HAP-1 (cell line): ENCODE results near the gene MAP7D3.

Experiments
- DNase-seq, 2 experiments: peaks; one replicate each; pipeline ENCODE4 v3.0.0-alpha.2; 2016 to 2020; ENCODE audit warnings: low spot score in 2 of 2
- H3K27me3 ChIP-seq: fragments of 250-450 bp; sonication (Bioruptor Pico); 2 replicates; pipeline ENCODE4 v1.5.1; 2020; ENCODE audit warnings: low read depth, mild to moderate bottlenecking, moderate library complexity
- H3K36me3 ChIP-seq: fragments of 250-450 bp; sonication (Bioruptor Pico); replicated peaks from 2 replicates; pipeline ENCODE4 v1.5.1; 2020; ENCODE audit warnings: mild to moderate bottlenecking
- H3K4me1 ChIP-seq: fragments of 250-450 bp; sonication (Bioruptor Pico); 2 replicates; pipeline ENCODE4 v1.5.1; 2020; ENCODE audit warnings: mild to moderate bottlenecking
- H3K4me3 ChIP-seq: fragments of 250-450 bp; sonication (Bioruptor Pico); 2 replicates; pipeline ENCODE4 v1.5.1; 2020; ENCODE audit warnings: mild to moderate bottlenecking, moderate library complexity
- H3K9me3 ChIP-seq: fragments of 250-450 bp; sonication (Bioruptor Pico); 2 replicates; pipeline ENCODE4 v1.5.1; 2020; ENCODE audit warnings: mild to moderate bottlenecking, moderate library complexity
- in situ Hi-C: fragments of 300-500 bp; cut with MboI; formaldehyde crosslinking; loops from 3 replicates; pipeline ENCODE4 v1.14.3; 2020; ENCODE audit warnings: low sequenced_read_pairs, inconsistent platforms, mixed read lengths

The MAP7D3 gene

DNA sequence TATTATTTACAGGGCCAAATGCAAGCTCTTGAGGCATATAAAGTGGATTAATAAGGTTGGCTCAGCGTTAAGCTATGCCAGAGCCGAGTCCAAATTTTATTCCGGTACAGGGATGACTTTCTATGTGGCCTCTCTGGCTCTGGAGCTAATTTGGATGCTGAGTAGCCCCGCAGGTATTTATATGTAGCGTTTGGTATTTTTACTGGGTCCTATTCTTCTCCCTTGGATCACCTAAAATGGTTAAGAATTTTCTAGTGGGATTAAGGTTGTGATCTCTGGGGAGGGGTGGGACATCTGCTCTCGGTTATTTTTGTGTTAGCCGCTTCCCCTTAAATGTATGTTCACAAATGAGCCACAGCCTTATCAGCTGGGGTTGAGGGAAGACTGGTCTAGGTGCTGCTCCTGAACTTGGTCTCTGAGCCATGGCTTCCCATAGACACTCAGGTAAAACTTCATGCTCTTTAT, 54.5 kb downstream of the MAP7D3 start:
- DNase-seq = no peak
- Histone ChIP-seq H3K9me3 (no peaks in the 10 kb centered on the region), H3K4me1 (peaks cover 26% of the 10 kb centered on the region), H3K36me3 (no peaks in the 10 kb centered on the region), H3K4me3 (no peak overlapping the region), H3K27me3 (no peaks in the 10 kb centered on the region)
- in situ Hi-C loops = no loop called here

DNA sequence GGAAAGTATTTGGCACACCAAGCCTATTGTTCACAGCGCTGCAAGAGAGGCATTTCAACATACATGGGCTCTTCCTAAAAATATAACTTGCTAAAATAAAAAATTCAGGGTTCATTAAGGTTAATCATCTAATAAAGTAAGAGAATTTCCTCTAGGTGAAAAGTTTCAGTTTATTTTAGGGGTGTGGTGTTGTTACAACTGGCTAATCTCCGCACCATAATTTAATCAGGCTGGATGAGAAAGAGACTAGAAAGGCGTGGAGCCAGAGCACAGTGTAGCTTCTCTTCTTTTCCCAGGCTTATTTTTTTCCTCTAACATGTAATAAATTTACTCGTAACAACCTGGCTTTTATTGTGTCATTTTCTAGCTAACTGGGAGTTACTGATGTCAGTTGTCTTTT, 56.0 kb downstream of the MAP7D3 start:
- Histone ChIP-seq H3K4me1 (peaks cover 24% of the 10 kb centered on the region), H3K9me3 (no peaks in the 10 kb centered on the region), H3K27me3 (no peaks in the 10 kb centered on the region), H3K36me3 (no peaks in the 10 kb centered on the region), H3K4me3 (no peak overlapping the region)
- DNase-seq = no peak
- in situ Hi-C loops = no loop called here

DNA sequence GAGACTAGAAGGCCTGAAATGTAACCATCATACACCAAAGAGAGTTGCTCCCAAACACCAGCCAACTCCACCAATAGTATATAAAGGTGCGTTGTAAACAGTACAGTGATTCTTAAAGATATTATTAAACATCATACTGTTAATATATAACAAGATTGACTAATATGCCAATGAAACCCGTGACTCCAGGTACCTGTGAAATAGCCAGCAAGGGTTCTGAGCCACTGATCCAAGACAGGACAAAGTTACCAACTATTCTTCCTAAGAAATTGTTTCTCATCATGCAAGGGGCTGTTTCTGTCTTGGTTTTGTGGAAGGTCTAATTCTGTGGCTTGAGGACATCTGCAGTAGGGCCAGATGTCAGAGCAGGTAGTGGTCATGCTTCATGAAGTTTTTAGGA, 56.7 kb downstream of the MAP7D3 start:
- in situ Hi-C loops = no loop called here
- Histone ChIP-seq H3K27me3 (no peaks in the 10 kb centered on the region), H3K9me3 (no peaks in the 10 kb centered on the region), H3K36me3 (no peaks in the 10 kb centered on the region), H3K4me3 (no peak overlapping the region), H3K4me1 (peaks cover 17% of the 10 kb centered on the region)
- no peak for DNase-seq

DNA sequence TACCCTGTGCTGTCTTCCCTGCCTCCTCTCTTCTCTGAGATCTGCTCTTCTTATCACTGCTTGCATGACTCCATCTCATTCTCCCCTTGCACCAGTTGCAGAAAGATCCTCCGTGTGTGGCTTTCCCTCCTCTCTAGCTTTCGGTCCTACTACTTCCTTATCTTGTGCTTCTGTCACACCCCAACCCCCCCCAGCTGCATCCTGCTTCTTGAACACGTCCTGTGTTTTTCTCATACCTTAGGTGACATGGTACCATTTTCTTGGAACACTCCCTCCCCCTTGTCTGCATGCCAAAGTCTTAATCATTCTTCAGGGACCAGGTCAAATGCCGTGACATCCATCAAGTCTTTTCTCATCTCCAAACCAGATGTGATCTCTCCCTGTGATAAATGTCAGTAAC, 57.4 kb downstream of the MAP7D3 start:
- Histone ChIP-seq H3K9me3 (no peaks in the 10 kb centered on the region), H3K36me3 (no peaks in the 10 kb centered on the region), H3K27me3 (no peaks in the 10 kb centered on the region), H3K4me3 (no peak overlapping the region), H3K4me1 (peaks cover 11% of the 10 kb centered on the region)
- no peak for DNase-seq
- in situ Hi-C loops = no loop called here

DNA sequence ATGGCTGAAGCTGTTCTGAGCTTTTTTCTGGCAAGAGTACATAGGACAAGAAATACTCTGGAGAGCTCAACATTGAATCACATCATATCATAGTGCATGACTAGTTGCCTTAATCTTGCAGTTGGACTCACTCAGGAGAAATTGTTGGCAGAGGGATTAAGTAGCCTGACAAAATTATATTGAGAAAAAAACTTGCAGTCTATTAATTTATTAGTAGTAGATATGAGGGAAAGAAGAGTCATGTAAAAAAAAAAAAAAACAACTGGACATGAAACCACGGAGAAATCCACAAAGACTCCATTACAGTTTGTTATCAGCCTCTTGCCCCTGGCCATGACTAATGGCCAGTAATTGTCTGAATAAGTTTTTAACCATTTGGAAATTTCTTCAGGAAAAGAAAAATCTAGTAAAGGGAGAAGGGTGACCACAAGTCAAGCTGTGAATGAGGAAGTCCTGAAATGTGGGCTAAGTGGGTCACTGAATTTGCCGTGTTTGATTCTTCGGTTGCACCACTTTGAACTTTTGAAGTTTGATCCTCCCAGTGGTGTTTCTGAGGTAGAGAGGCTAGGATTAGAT, 58.3 kb downstream of the MAP7D3 start:
- Histone ChIP-seq H3K36me3 (no peaks in the 10 kb centered on the region), H3K9me3 (no peaks in the 10 kb centered on the region), H3K4me3 (no peak overlapping the region), H3K4me1 (peaks cover 11% of the 10 kb centered on the region), H3K27me3 (no peaks in the 10 kb centered on the region)
- no peak for DNase-seq
- in situ Hi-C loops = no loop called here

DNA sequence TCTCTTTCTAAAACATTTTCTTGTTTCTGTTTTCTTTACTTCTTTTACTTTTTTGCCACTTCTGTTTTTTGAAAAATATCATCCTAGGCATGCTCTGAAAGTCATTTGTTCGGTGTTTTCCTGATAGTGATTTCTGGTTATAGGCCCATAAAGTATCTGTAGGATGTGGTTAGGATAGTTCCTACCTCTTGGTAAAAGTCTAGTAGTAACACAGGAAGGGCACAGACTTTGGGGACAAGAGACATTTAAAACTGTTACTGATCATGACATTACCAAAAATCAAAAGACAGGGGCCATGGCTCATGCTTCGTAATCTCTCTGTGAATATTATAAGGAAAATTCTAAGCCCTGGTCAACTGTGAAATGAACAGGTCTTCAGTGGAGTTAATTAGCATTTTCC, 59.1 kb downstream of the MAP7D3 start:
- Histone ChIP-seq H3K36me3 (no peaks in the 10 kb centered on the region), H3K4me3 (no peak overlapping the region), H3K27me3 (no peaks in the 10 kb centered on the region), H3K9me3 (no peaks in the 10 kb centered on the region), H3K4me1 (peaks cover 10% of the 10 kb centered on the region)
- in situ Hi-C loops = no loop called here
- DNase-seq = no peak

DNA sequence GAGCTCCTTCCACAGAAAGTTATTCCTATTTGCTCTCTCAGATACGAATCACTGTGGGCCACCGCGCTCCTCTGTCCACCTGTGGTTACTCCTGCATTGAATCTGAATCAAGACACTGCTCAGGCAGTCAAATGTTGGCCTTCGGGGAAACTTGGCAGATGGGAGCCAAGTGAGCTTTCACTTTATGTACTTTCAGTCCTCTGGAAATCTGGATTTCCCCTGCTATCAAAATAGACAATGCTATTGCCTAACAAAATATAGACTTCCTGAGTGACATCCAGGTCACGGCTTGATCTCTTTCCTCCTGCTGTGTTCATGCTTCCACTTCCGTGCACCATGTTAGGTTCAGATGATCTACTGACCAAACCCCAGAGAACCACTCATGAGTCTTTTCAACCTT, 60.0 kb downstream of the MAP7D3 start:
- Histone ChIP-seq H3K4me1 (peaks cover under 1% of the 10 kb centered on the region; the same call in 1 of the 2 replicates), H3K27me3 (no peaks in the 10 kb centered on the region), H3K4me3 (no peak overlapping the region), H3K36me3 (no peaks in the 10 kb centered on the region), H3K9me3 (no peaks in the 10 kb centered on the region)
- in situ Hi-C loops = no loop called here
- no peak for DNase-seq

DNA sequence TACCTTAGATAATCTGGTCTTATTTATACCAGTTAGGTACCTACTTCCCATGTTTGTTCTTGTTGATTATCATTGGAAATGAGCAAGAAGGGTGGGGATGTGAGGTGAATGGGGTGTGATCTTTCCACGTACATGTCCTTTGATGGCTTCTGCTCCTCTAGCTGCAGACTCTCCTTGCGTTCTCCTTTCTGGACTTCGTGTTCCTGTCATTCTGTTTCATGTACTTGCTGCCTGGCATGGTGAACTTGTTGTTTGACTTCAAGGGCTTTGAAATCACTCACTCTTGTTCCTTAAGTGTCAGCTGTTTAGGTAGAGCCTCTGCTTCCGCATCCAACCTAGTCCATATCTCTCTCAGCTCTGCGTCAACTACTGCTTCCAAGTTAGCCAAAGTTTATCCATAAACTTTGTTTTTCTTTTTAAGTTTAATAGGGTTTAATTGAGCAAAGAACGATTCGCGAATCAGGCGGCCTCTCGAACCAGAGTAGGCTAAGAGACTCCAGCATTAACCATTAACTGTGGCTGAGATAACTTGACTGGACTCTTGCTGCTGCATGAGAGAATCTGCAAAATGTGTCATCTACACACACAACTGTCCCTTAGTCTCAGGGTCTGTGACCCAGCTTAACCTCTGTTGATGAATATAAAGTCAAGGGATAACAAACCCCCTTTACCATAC, 61.0 kb downstream of the MAP7D3 start:
- Histone ChIP-seq H3K9me3 (no peaks in the 10 kb centered on the region), H3K36me3 (no peaks in the 10 kb centered on the region), H3K4me3 (no peak overlapping the region), H3K27me3 (no peaks in the 10 kb centered on the region), H3K4me1 (no peaks in the 10 kb centered on the region)
- in situ Hi-C loops = no loop called here
- no peak for DNase-seq

DNA sequence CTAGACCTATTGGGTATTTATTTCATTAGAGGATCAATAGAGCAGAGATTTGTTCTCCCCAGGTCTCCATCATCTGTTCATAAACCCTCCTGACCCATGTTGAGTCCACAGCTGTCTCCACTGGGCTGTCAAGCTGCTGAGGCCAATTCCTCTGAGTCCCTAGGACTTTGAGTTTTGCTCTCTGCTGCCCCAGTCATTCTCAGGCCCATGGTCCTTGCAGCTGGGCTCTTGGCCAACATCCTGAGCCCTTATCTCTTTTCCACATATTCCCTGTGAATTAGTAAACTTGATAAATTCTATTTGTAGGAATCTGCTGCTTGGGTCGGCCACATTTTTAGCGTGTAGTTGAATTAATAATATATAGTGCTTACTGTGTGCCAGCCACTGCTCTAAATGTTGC, 62.0 kb downstream of the MAP7D3 start:
- Histone ChIP-seq H3K4me3 (no peak overlapping the region), H3K27me3 (no peaks in the 10 kb centered on the region), H3K9me3 (no peaks in the 10 kb centered on the region), H3K36me3 (no peaks in the 10 kb centered on the region), H3K4me1 (no peaks in the 10 kb centered on the region)
- in situ Hi-C loops = no loop called here
- DNase-seq = no peak

DNA sequence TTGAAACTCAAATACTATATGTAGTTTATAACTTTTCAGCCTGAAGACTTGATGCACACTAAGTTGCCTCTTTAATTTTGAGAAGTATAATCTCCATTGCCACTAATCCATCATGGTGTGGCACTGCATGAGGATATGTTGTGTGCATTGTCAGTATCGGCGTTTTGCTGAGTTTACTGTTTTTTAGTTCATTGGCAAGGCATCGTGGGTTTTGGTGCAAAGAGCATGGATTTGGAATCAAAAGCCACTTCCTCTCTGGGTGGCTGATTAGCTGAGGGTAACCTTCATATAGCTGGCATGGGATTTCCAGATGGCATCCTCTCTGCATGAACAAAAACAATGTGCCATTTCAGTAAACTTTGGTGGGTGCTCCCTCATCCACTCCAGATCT, 65.2 kb downstream of the MAP7D3 start:
- Histone ChIP-seq H3K4me3 (no peak overlapping the region), H3K27me3 (no peaks in the 10 kb centered on the region), H3K36me3 (no peaks in the 10 kb centered on the region), H3K9me3 (no peaks in the 10 kb centered on the region), H3K4me1 (peaks cover 6% of the 10 kb centered on the region; the same call in 1 of the 2 replicates)
- DNase-seq = no peak
- in situ Hi-C loops = no loop called here

DNA sequence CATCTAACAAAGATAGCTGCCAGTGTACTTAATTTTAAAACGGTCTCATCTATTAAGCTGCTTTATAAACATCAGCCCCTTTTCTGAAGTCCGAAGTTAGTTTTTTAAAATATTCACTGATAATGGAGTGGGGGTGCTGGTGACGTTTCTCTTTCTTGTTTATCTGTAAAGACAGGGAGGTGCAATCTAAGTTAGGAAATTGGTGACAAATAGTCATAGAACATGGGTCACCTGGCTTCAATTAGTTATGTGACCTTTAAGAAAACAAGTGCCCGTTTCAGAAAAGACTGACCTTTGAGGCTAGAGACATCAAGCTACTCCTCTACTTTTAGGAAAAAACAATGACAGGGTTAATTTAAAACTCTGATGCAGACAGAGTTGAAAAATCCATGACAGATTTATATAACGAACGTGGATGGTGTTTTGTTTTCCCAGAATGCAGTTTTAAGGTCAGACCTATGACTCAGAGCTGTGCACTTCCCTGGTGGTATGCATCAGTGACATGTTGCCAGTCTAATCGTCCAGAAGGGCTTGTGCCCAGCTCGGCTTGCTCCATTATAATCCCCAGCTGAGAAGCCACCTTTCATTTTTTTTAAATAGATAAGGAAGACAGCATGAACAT, 65.7 kb downstream of the MAP7D3 start:
- H3K4me3 ChIP-seq = no peak overlapping the region
- no peak for DNase-seq
- no peaks in the 10 kb centered on the region for H3K36me3 ChIP-seq
- in situ Hi-C loops = no loop called here
- H3K4me1 ChIP-seq = peaks cover 6% of the 10 kb centered on the region; the same call in 1 of the 2 replicates
- no peaks in the 10 kb centered on the region for H3K27me3 ChIP-seq
- no peaks in the 10 kb centered on the region for H3K9me3 ChIP-seq

DNA sequence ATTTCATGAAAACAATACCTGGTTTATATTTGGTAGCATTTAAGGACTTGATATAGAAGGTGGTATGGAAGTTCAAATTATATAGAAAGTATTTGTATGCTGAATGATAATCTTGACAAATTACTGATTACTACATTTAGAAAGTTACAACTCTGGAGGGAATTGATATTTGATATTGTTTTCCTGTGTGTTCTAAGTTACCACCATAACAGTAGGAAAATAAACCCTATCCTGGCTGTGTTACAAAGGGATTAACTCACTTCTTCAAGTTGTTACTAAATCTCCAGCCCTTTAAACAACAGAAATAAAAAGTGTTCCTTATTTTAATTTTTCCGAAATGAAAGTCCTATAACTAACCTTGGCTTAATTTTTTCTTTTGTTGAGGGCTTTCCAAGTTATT, 67.3 kb downstream of the MAP7D3 start:
- in situ Hi-C loops = no loop called here
- Histone ChIP-seq H3K36me3 (no peaks in the 10 kb centered on the region), H3K4me1 (peaks cover 6% of the 10 kb centered on the region; the same call in 1 of the 2 replicates), H3K27me3 (no peaks in the 10 kb centered on the region), H3K4me3 (no peak overlapping the region), H3K9me3 (no peaks in the 10 kb centered on the region)
- no peak for DNase-seq

DNA sequence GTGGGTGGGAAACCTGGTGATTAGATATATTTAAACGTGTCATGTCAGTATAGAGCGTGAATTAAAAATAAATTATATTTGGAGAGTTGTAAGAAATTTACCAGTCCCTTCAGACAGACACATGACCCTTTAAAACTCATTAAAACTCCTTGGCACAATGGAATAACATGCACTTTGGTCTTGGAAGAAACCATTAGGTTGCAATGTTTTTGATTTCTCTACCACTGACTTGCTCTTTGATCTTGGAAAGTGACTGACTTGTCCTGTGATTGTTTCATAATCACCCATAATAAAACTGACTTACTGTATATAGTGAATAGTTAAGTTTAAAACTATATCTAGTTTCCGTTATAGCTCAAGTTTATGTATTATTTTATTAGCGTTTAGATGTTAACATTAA, 68.0 kb downstream of the MAP7D3 start:
- peaks cover 6% of the 10 kb centered on the region; the same call in 1 of the 2 replicates for H3K4me1 ChIP-seq
- no peaks in the 10 kb centered on the region for H3K36me3 ChIP-seq
- no peak for DNase-seq
- no peaks in the 10 kb centered on the region for H3K9me3 ChIP-seq
- in situ Hi-C loops = no loop called here
- H3K4me3 ChIP-seq = no peak overlapping the region
- no peaks in the 10 kb centered on the region for H3K27me3 ChIP-seq

DNA sequence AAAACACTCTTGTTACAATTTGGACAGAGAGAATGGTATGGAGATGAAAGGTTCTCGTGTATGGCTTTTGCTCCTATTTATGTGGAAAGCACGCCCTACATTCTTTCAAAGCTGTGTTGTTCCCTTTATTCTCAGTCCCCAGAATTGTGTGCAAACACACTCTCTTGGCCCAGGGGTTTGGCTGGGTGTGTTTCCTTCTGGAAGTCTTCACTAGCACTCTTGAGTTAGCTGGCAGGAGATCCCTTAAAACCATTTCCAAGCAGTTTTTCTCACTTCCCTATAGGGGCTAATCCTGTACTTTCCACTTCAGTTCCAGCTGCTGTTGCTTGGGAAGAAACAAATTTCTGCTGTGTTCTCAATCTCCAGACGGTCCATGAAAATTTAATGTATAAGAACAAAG, 68.8 kb downstream of the MAP7D3 start:
- in situ Hi-C loops = no loop called here
- H3K36me3 ChIP-seq = no peaks in the 10 kb centered on the region
- H3K4me3 ChIP-seq = no peak overlapping the region
- no peak for DNase-seq
- H3K27me3 ChIP-seq = no peaks in the 10 kb centered on the region
- no peaks in the 10 kb centered on the region for H3K9me3 ChIP-seq
- H3K4me1 ChIP-seq = peaks cover 6% of the 10 kb centered on the region; the same call in 1 of the 2 replicates
